ENCODE measurements around the gene MTURN. TPM values are rescaled to one million over a fixed set of nuclear protein-coding genes. Genes with fewer than 3 reads are reported as not detected.
"Not testable (repeated sequence)": the region's sequence is repeated elsewhere in the genome, so short reads cannot be mapped to it uniquely, and the experiment has no call there.

MTURN gene
- total RNA-seq, 4 donors from 2014 or later = 196 to 252 (median 225) TPM

- Histone ChIP-seq H3K4me3 (no peak overlapping the region), H3K27me3 (no peaks in the 10 kb centered on the region), H3K36me3 (no peaks in the 10 kb centered on the region), H3K27ac (peak overlapping the region in 2 of 4 donors; percentile 22 to 74), H3K4me1 (peaks cover 8 to 47% (median 14%) of the 10 kb centered on the region in 3 donors), H3K9me3 (no peaks in the 10 kb centered on the region)
- TF ChIP-seq POLR2AphosphoS5 (IDR thresholded peaks at IDR 0.05) (no peak), POLR2A (IDR thresholded peaks at IDR 0.05) (no peak), EP300 (IDR thresholded peaks at IDR 0.05) (no peak), CTCF (IDR thresholded peaks at IDR 0.05) (no peak)
- WGBS, 2 donors (ENCODE audit: low coverage in 1 of 2) = 72% methylated on average over 4 of the region's 4 CpGs
- no peak for ATAC-seq
These were observed 49.1 kb downstream of the MTURN start for GRCh38 chr7:30183749-30184369.

- TF ChIP-seq CTCF (IDR thresholded peaks at IDR 0.05) (no peak), POLR2AphosphoS5 (IDR thresholded peaks at IDR 0.05) (no peak), EP300 (IDR thresholded peaks at IDR 0.05) (no peak), POLR2A (IDR thresholded peaks at IDR 0.05) (no peak)
- 69 to 81% methylated on average over 2 to 4 of the region's 4 CpGs for WGBS, 2 donors (ENCODE audit: low coverage in 1 of 2)
- Histone ChIP-seq H3K27ac (peak overlapping the region; percentile 18 to 22 (median 21)), H3K4me3 (no peak overlapping the region), H3K36me3 (no peaks in the 10 kb centered on the region), H3K4me1 (peaks cover 6 to 38% (median 11%) of the 10 kb centered on the region in 3 donors), H3K27me3 (no peaks in the 10 kb centered on the region), H3K9me3 (no peaks in the 10 kb centered on the region)
- peak; percentile 55 for ATAC-seq
These were observed 50.2 kb downstream of the MTURN start for GRCh38 chr7:30184791-30185487.

- TF ChIP-seq POLR2A (IDR thresholded peaks at IDR 0.05) (no peak), CTCF (IDR thresholded peaks at IDR 0.05) (no peak), POLR2AphosphoS5 (IDR thresholded peaks at IDR 0.05) (no peak), EP300 (IDR thresholded peaks at IDR 0.05) (no peak)
- Histone ChIP-seq H3K9me3 (no peaks in the 10 kb centered on the region), H3K4me1 (peaks cover 6 to 33% (median 11%) of the 10 kb centered on the region in 3 donors), H3K4me3 (no peak overlapping the region), H3K27me3 (no peaks in the 10 kb centered on the region), H3K36me3 (no peaks in the 10 kb centered on the region), H3K27ac (peak overlapping the region in 1 of 4 donors; percentile 12)
- ATAC-seq = no peak
These were observed 50.7 kb downstream of the MTURN start for GRCh38 chr7:30185496-30185895.

GRCh38 chr7:30186725-30187124 lies 51.9 kb downstream of the MTURN start:
- Histone ChIP-seq H3K9me3 (no peaks in the 10 kb centered on the region), H3K36me3 (peaks cover 0 to 8% of the 10 kb centered on the region in 2 donors), H3K4me3 (no peak overlapping the region), H3K4me1 (peaks cover 5 to 21% (median 6%) of the 10 kb centered on the region in 3 donors), H3K27me3 (no peaks in the 10 kb centered on the region), H3K27ac (no peak overlapping the region)
- no peak for ATAC-seq
- TF ChIP-seq EP300 (IDR thresholded peaks at IDR 0.05) = no peak
- TF ChIP-seq CTCF (IDR thresholded peaks at IDR 0.05) = no peak
- TF ChIP-seq POLR2A (IDR thresholded peaks at IDR 0.05) = no peak
- TF ChIP-seq POLR2AphosphoS5 (IDR thresholded peaks at IDR 0.05) = no peak
- WGBS, 2 donors (ENCODE audit: low coverage in 1 of 2) = 91% methylated on average over 1 of the region's 1 CpG; no CpG with 5 or more reads in 1 of the 2 donors

GRCh38 chr7:30187513-30187912 lies 52.7 kb downstream of the MTURN start:
- 80% methylated on average over 1 of the region's 1 CpG; no CpG with 5 or more reads in 1 of the 2 donors for WGBS, 2 donors (ENCODE audit: low coverage in 1 of 2)
- no peaks in the 10 kb centered on the region for H3K27me3 ChIP-seq
- no peak for ATAC-seq
- TF ChIP-seq POLR2A (IDR thresholded peaks at IDR 0.05) (no peak), EP300 (IDR thresholded peaks at IDR 0.05) (no peak), CTCF (IDR thresholded peaks at IDR 0.05) (no peak), POLR2AphosphoS5 (IDR thresholded peaks at IDR 0.05) (no peak)
- H3K9me3 ChIP-seq = no peaks in the 10 kb centered on the region
- peaks cover 0 to 8% of the 10 kb centered on the region in 2 donors for H3K36me3 ChIP-seq
- no peak overlapping the region for H3K4me3 ChIP-seq
- H3K4me1 ChIP-seq = peaks cover 2 to 13% (median 3%) of the 10 kb centered on the region in 3 donors
- H3K27ac ChIP-seq = no peak overlapping the region

- WGBS, 2 donors (ENCODE audit: low coverage in 1 of 2) = 92 to 100% methylated on average over 1 to 2 of the region's 2 CpGs
- H3K27ac ChIP-seq = not testable (repeated sequence)
These were observed 53.6 kb downstream of the MTURN start for GRCh38 chr7:30188381-30188780.

More at GRCh38 chr7:30188381-30188780, 53.6 kb downstream of the MTURN start:
- H3K9me3 ChIP-seq, H3K36me3 ChIP-seq, H3K4me3 ChIP-seq, H3K27me3 ChIP-seq, H3K4me1 ChIP-seq, ATAC-seq: not testable (repeated sequence)
